HG02840 (cell line): ENCODE measurements around the gene PAFAH1B2.

Experiments
- ATAC-seq: cut with Tn5 transposase; IDR thresholded peaks from one replicate; pipeline ENCODE4 v1.9.1; 2021; ENCODE audit warnings: mild to moderate bottlenecking, moderate library complexity, moderate number of reproducible peaks; ENCODE audit not compliant: unreplicated experiment, low FRiP score

PAFAH1B2 gene

DNA sequence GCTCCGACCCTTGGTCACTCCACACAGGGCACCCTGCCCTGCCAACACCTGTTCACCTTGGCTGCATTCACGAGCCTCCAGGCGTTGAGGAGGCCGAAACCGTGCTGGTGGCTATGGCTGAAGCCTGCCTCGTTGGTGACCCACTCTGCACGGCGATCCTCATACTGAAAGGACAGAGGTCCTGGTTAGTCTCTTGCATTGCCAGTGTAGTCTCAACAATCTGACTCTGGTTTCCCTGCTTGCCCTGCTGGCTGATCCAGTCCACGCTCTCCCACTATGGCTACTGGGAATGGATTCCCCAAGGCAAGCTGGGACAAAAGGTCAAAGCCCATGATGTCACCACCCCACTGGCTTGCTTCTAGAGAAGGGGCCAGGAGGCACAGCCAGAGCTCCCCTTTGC is 74.9 kb downstream of the PAFAH1B2 start:
- no peak for ATAC-seq

DNA sequence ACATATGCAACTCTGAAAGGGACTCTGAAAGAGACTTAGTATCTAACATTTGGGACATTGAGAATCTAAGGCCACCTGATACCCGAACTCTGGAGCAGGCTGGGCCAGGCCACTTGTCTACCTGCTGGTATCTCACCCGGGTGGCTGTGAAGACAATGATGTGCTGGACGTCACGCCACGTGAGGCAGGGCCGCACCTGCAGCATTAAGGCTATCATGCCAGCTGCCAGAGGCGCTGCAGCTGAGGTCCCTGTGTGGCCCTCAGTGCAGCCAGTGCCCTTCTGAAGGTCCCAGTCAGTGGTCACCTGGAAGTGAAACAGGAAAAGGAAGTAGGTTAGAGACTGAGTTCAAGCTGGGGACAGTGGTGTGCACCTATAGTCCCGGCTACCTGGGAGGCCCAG is 75.4 kb downstream of the PAFAH1B2 start:
- no peak for ATAC-seq

DNA sequence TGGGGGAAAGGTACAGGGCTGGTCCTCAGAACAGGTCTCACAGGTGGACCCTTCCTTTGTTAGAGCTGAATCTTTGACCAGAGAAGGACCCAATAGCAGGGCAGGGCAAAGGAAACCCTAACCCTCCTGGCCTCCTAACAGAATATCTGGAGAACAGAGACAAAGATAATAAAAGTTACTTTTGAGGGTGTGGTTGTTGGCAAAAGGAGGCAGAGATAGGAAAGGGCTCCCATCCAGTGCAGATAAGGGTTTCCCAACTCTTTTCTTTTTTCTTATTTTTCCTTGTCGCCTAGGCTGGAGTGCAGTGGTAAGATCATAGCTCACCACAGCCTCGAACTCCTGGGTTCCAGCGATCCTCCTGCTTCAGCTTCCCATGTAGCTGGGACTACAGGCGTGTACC is 75.9 kb downstream of the PAFAH1B2 start:
- no peak for ATAC-seq

DNA sequence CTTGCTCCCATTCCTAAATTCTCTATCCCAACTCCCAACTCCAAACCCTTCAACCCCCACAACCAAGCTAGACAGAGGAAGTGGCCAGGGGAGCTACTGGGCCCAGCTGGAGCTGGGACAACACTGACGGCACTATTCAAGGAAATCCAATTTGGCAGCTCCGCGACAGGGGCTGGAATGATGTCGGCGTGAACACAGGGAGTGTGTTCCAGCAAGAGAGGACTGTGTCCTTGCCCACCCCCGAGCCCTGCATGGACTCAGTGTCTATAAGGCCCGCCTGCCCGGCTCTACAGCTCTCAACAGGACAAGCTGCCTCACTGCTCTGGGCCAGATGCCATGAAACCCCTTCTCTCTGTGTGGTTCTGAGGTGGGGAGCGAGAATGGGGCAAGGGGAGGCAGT is 76.5 kb downstream of the PAFAH1B2 start:
- ATAC-seq = no peak

DNA sequence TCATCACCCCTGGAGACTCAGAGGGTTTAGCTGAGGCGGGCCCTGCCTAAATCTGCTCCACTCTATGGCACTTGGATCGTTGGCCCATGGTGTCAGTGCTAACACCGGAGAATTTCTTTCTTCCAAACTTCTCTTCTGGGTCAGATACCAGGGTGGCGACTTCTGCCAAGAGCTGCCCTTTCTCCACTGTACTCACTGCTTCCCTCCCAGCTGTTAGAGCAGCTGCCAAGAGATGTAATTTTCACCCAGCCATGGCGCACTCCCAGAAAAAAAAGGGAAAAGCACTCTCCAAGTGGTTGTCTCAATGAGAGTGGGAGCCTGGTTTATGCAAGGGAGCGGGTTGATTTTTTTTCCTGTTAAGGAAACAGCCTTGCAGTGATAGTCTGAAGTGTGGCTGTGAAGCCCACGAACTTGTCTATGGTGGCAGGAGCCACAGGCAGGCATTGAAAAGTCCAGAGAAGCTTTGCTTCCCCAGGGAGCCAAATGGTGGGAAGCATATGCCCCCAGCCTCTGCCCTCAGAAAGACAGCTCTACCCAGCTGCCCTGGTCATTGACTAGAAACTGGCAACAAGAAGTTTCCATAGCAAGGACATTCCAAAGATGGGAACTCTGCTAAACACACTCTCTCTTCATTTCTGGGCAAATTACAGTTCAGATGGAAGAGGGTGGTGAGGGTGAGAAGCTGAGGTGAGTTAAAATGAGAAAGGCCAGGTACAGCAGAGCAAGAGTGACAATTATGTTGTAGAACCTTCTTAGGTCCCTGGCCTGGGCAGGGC is 77.1 kb downstream of the PAFAH1B2 start:
- no peak for ATAC-seq

DNA sequence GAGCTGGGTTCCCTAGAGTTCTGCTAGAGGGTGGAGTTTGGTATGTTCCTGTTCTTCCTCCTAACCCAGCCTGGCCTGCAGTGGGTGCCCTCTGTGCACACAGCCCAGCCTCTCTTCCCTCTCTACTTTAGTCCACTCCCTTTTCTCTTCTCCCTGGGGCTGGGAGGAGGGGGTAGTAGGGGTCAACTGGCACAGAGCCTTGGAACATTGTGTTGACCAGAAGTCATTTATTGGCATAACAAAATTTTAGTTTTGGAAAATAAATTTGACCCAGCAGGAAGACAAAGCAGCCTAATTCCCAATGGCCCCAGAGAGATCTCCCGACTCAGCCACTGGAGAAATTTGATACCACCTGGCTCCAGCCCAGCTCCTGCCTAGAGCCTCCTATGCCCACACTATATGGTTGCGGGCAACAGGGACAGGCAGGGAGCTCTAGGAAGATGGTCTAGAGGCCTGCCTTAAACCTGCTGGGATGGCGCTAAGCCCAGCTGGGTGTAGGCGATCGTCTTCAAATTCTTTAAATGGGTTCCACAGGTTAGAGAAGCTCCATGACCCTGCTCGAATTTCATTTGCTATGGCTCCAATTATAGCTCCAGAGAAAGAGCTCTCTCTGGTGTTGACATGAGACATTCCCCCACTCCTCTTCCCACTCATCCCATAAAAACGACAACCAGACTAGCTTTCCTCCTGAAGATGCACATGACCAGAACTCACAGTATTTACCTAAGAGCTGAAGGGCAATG is 77.9 kb downstream of the PAFAH1B2 start:
- no peak for ATAC-seq

DNA sequence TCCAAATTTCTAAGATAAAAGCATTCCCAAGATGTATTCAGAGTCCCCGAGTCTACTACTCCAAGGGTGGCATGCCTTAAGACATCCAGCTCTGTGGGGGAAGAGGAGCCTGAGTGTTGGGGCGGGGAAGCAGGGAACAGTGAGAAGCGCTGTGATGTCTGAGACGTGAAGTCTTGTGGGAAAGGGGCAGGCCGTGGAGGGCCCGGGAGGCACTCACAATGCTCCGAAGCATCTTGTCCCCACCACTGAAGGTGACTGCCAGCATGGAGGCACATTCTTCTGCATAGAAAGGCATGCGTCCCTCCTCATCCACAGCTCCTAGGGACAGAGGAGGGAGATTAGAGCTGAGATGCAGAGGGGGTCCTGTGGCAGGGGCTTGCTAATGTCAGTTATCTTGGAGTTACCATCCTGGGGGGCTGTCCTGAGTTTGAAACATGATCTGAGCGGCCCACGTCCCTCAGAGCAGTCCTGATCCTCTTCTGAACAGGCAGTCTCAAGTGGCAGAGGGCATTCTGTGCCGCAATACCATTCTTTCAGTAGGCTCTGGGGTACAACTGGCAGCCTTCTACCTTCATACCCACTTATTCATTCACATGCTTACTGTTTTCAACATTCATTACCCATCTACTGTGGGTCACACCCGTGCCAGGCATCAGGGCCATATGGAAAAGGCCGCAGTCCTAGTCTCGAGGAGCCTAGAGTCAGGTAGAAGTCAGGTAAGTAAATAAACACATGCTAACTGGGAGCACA is 79.1 kb downstream of the PAFAH1B2 start:
- ATAC-seq = no peak

DNA sequence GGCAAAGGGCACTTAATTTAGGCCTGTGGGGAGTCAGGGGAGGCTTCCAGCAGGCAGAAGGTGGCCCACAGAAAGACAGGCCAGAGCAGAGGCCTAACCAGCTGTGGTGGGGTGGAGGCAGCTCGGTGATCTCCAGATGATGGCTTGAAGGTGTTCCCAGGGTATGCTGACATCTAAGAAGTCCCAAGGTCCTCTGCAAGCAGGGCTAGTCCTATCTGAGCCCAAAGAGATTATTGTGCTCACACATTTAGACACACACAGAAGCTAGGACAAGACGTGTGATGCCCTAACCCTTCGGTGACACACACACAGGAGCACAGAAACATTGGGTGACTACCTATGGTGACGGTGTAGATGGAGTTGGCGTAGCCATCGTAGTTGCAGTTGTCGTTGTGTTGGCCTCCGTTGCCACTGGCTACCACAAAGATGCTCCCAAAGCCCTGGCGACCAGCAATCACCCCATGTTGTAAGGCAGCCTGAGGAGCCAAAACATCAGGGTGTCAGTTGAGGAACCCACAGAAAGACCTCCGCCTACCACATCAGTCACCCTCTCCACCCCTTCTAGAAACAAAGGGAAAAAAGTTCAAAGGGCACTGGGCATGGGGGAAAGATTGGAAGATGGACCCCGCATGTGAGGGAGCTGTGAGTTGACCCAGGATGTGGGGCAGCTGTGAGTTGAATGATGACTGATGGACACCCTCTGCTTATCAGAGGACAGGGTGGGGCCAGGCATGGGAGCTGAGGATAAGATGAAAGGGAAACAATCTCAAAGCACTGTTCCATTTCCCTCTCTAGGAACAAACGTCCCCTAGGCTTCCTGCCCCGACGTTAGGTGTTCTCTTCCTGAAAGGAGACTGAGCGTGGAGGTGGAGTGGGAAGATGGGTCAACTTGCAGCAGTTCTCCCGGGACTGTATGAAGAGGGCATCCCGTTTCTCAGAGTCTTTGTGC is 79.9 kb downstream of the PAFAH1B2 start:
- no peak for ATAC-seq

DNA sequence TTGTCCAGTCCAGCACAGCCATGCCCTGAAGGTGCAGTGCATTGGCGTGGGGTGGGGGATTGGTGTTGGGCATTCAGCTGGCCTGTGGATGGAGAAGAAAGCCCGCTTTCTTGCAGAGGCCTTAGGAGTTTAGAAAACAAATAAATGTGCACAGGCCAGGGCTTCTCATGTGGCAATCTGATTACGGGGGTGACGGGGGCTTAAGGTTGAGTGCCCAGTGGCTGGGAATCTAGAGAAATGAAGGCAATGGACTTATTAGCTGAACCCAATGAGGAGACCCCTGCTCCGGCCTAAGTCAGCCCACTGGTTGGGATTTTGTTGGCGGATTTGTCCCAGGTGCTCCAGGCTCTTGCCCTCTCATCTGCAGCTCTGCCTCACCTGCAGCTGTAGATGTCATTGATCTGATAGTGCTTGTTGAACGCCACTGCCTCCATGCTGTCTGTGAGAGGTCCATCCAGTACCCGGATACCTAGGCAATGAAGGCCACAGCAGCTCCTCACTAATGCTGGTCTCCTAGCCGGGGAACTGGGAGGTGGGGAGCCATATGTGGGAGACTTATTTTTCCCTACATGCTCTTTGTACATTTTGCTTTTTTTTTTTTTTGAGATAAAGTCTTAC is 81.6 kb downstream of the PAFAH1B2 start:
- no peak for ATAC-seq
